Gastroesophageal sphincter (tissue), 4 donors: ENCODE measurements around the gene NARF. TPM values are rescaled to one million over a fixed set of nuclear protein-coding genes. Genes with fewer than 3 reads are reported as not detected.

Experiments
- ATAC-seq: fragments of 150-250 bp; one replicate; pipeline ENCODE4 v1.9.1; 2016; ENCODE audit warnings: mild to moderate bottlenecking, moderate library complexity
- H3K27ac ChIP-seq, 4 donors: fragments of 200-600 bp; sonication (generic) in 3 of 4; 1 replicate in 3 of 4; 2 replicates in 1 of 4; pipeline ENCODE4 v1.5.1; 2016 to 2019
- H3K27me3 ChIP-seq: fragments of 200-600 bp; sonication (generic); one replicate; pipeline ENCODE4 v1.5.1; 2019
- H3K36me3 ChIP-seq, 2 donors: fragments of 200-600 bp; sonication (generic); one replicate each; pipeline ENCODE4 v1.5.1; 2019; ENCODE audit warnings: control low read depth in 1 of 2
- H3K4me1 ChIP-seq, 3 donors: fragments of 200-600 bp; sonication (generic); 1 replicate in 2 of 3; 2 replicates in 1 of 3; pipeline ENCODE4 v1.5.1; 2016 to 2019; ENCODE audit warnings: control low read depth in 2 of 3
- H3K4me3 ChIP-seq, 2 donors: fragments of 200-600 bp; sonication (generic); one replicate each; pipeline ENCODE4 v1.5.1; 2019; ENCODE audit warnings: mild to moderate bottlenecking in 1 of 2, moderate library complexity in 1 of 2
- H3K9me3 ChIP-seq, 3 donors: fragments of 200-600 bp; sonication (generic); one replicate each; pipeline ENCODE4 v1.5.1; 2017 to 2019; ENCODE audit warnings: control low read depth in 2 of 3
- EP300 ChIP-seq: sonication (generic); formaldehyde crosslinking; IDR thresholded peaks from one replicate; pipeline ENCODE4 v1.6.1; 2017; ENCODE audit warnings: antibody characterized with exemption, mild to moderate bottlenecking
- POLR2A ChIP-seq, 2 donors: fragments of 450-650 bp; IDR thresholded peaks; one replicate each; pipeline ENCODE4 v1.6.1; 2017; ENCODE audit warnings: antibody characterized with exemption in 2 of 2, mild to moderate bottlenecking in 2 of 2, moderate library complexity in 1 of 2
- POLR2AphosphoS5 ChIP-seq: sonication (generic); formaldehyde crosslinking; IDR thresholded peaks from one replicate; pipeline ENCODE4 v1.6.1; 2017; ENCODE audit warnings: antibody characterized with exemption
- WGBS, 2 donors: methylation state at CpG; one replicate each; pipeline ENCODE4 v1.1.5; 2018; ENCODE audit warnings: low coverage in 1 of 2; 5-methylcytosine and 5-hydroxymethylcytosine counted together
- total RNA-seq, 4 donors: library from RNA; depleted of rRNA; stranded (reverse); fragments of >200 nt; gene quantifications; one replicate each; pipeline ENCODE4 v1.1.0, GENCODE V29; 2016
- TF ChIP-seq, protein P1 (sequence below), 4 experiments: fragments of 200-600 bp in 2 of 4; fragments of 450-650 bp in 2 of 4; sonication (generic) in 1 of 4; IDR thresholded peaks; one replicate each; pipeline ENCODE4 v1.5.1; 2017 to 2019; ENCODE audit warnings: antibody characterized with exemption in 4 of 4, mild to moderate bottlenecking in 2 of 4, moderate library complexity in 2 of 4

The NARF gene
- total RNA-seq, 4 donors from 2014 or later = 30.4 to 78.1 (median 44.9) TPM

DNA sequence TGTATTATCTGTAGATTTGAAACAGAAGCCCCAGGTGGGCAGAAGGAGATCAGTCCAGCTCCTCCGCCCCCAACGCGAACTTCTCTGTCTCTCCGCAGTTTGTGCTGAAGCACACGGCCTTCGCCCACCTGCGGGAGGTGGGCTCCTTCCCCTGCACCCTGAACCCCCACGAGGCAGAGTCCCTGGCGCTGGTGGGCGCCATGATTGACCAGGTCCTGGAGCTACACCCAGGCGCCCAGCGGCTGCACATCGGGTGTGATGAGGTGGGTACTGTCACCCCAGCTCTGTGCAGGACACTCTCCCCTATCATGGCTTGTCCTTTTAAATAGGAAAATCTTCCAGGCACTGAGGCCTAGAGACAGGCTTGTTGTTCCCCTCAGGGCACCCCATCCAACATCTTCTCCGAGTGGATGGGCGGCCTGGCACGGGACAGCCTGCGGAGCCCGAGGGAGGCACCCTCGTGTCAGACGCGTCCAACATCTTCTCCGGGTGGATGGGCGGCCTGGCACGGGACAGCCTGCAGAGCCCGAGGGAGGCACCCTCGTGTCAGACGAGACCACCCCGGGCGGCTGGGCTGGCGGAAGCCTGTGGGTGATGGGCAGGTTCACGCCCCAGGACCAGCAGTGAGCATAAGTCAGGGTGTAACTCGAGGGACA, 24.9 kb upstream of the NARF start:
- Histone ChIP-seq H3K27me3 (no peaks in the 10 kb centered on the region), H3K4me1 (no peaks in the 10 kb centered on the region)
- 91% methylated on average over 6 of the region's 32 CpGs; no CpG with 5 or more reads in 1 of the 2 donors for WGBS, 2 donors

DNA sequence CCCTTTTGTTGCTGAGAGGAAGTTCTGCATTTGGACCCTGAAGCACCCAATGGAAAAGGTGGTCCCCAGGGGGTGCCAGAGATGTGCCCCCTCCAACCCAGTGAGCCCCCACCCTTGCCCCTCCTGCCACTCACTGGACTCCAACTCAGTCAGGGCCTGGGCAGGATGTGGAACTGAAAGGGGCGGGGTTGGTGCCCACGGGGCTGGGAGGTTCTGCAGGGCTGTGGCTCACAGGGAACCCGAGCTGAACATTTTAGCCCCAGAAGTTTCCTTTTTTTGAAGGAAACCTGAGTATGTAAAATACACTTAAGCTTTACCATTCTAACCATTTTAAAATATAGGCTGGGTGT, 24.4 kb upstream of the NARF start:
- Histone ChIP-seq H3K9me3 (no peaks in the 10 kb centered on the region), H3K27ac (no peak overlapping the region), H3K4me3 (no peak overlapping the region), H3K36me3 (peaks cover 0 to 61% of the 10 kb centered on the region in 2 donors), H3K4me1 (no peaks in the 10 kb centered on the region), H3K27me3 (no peaks in the 10 kb centered on the region)
- TF ChIP-seq POLR2AphosphoS5 = no peak
- TF ChIP-seq EP300 = no peak
- TF ChIP-seq, protein P1, sequence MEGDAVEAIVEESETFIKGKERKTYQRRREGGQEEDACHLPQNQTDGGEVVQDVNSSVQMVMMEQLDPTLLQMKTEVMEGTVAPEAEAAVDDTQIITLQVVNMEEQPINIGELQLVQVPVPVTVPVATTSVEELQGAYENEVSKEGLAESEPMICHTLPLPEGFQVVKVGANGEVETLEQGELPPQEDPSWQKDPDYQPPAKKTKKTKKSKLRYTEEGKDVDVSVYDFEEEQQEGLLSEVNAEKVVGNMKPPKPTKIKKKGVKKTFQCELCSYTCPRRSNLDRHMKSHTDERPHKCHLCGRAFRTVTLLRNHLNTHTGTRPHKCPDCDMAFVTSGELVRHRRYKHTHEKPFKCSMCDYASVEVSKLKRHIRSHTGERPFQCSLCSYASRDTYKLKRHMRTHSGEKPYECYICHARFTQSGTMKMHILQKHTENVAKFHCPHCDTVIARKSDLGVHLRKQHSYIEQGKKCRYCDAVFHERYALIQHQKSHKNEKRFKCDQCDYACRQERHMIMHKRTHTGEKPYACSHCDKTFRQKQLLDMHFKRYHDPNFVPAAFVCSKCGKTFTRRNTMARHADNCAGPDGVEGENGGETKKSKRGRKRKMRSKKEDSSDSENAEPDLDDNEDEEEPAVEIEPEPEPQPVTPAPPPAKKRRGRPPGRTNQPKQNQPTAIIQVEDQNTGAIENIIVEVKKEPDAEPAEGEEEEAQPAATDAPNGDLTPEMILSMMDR (IDR thresholded peaks at IDR 0.05) = no peak
- TF ChIP-seq POLR2A (IDR thresholded peaks at IDR 0.05) = no peak
- 40% methylated on average over 1 of the region's 3 CpGs; no CpG with 5 or more reads in 1 of the 2 donors for WGBS, 2 donors
- no peak for ATAC-seq

More for the DNA sequence above, 24.9 kb upstream of the NARF start:
- H3K9me3 ChIP-seq = no peaks in the 10 kb centered on the region
- ATAC-seq = no peak
- no peak overlapping the region for H3K4me3 ChIP-seq
- TF ChIP-seq, protein P1 (IDR thresholded peaks at IDR 0.05) = no peak
- TF ChIP-seq POLR2AphosphoS5 (no peak), POLR2A (IDR thresholded peaks at IDR 0.05) (no peak), EP300 (no peak)
- H3K36me3 ChIP-seq = peaks cover 0 to 61% of the 10 kb centered on the region in 2 donors
- no peak overlapping the region for H3K27ac ChIP-seq

DNA sequence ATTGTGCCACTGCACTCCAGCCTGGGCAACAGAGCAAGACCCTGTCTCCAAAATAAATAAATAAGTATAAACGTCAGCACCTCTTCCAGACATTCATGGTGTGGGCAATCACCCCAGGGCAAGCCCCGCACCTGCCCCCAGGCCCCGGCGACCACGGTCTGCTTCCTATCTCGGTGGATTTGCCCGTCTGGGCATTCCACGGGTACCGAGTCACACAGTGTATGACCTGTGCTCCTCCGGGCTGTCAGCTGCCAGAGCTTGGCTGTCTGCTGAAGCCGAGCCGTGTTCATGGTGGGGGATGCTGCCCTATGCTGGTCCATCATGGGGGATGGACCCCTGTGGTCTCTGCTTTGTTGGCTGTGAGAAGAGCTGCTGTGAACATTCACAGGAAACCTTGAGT, 23.4 kb upstream of the NARF start:
- no peak for ATAC-seq
- Histone ChIP-seq H3K36me3 (peaks cover 0 to 63% of the 10 kb centered on the region in 2 donors), H3K27ac (no peak overlapping the region), H3K27me3 (no peaks in the 10 kb centered on the region), H3K4me1 (no peaks in the 10 kb centered on the region), H3K4me3 (no peak overlapping the region), H3K9me3 (no peaks in the 10 kb centered on the region)
- WGBS, 2 donors = no CpG with 5 or more reads among the region's 12 CpGs
- TF ChIP-seq POLR2AphosphoS5 = no peak
- TF ChIP-seq, protein P1 (IDR thresholded peaks at IDR 0.05) = no peak
- no peak for TF ChIP-seq EP300
- no peak for TF ChIP-seq POLR2A (IDR thresholded peaks at IDR 0.05)

DNA sequence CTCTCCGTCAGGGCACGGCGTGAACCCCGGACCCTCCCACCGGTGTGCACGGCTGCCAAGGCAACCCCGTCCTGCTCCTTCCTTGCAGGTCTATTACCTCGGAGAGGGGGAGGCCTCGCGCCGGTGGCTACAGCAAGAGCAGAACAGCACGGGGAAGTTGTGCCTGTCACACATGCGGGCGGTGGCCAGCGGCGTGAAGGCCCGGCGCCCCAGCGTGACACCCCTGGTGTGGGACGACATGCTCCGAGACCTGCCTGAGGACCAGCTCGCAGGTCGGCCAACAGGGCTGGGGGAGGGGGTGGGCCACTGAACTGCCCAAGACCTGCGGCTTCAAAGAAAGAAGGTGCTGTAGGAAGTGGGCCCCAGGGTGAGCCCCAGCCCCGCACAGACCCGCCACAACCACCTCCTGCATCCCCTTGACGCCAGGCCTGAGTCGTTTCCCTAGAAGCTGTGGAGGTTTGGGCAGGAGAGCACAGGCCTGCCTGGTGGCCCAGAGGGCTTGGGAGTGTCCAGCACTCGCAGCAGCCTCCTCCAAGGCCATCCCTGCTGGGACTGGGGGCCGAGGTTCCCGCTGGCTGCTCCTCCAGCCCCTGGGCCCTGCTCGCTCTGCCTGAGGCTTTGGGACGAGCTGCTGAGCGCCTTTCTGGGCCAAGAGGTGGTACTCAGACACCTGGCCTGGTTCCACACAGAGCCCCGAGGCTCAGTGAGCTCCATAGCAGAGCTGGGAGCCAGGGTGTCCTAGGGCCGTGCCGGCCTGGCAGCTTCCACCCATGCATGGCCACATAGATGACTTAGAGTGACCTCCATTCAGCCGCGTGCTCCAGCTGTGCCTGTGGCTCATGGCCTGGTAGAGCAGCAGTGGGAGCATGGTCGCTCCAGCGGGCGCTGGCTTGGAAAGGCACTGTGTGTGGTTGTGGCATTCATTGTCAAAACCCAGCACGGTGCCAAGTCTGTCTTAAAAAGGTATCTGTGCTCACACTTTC, 22.6 kb upstream of the NARF start:
- peaks cover 0 to 5% (median 0%) of the 10 kb centered on the region in 3 donors for H3K4me1 ChIP-seq
- peaks cover 0 to 67% of the 10 kb centered on the region in 2 donors for H3K36me3 ChIP-seq
- no peak overlapping the region for H3K4me3 ChIP-seq
- no peak overlapping the region for H3K27ac ChIP-seq
- TF ChIP-seq EP300 (no peak), POLR2A (IDR thresholded peaks at IDR 0.05) (no peak), POLR2AphosphoS5 (no peak)
- TF ChIP-seq, protein P1 (IDR thresholded peaks at IDR 0.05) = no peak
- no peaks in the 10 kb centered on the region for H3K9me3 ChIP-seq
- no peaks in the 10 kb centered on the region for H3K27me3 ChIP-seq
- ATAC-seq = no peak
- 60% methylated on average over 1 of the region's 43 CpGs; no CpG with 5 or more reads in 1 of the 2 donors for WGBS, 2 donors
